Epithelial cell of esophagus (primary cell): ENCODE results near the gene ZNF536.
"Not testable (repeated sequence)": the region's sequence is repeated elsewhere in the genome, so short reads cannot be mapped to it uniquely, and the experiment has no call there.

Experiments
- DNase-seq: peaks from one replicate; pipeline ENCODE4 v3.0.0; 2010; ENCODE audit warnings: low read depth
- H3K4me3 ChIP-seq: 2 replicates; pipeline ENCODE4 v1.5.1; 2011; ENCODE audit warnings: mild to moderate bottlenecking, low read length, control low read depth
- TF ChIP-seq, protein P1 (sequence below): IDR thresholded peaks from 2 replicates; pipeline ENCODE4 v1.5.1; 2011; ENCODE audit warnings: low read depth, mild to moderate bottlenecking, low read length, control low read depth, inconsistent platforms; ENCODE audit not compliant: insufficient read depth; ENCODE audit errors: missing control alignments

ZNF536 gene

DNA sequence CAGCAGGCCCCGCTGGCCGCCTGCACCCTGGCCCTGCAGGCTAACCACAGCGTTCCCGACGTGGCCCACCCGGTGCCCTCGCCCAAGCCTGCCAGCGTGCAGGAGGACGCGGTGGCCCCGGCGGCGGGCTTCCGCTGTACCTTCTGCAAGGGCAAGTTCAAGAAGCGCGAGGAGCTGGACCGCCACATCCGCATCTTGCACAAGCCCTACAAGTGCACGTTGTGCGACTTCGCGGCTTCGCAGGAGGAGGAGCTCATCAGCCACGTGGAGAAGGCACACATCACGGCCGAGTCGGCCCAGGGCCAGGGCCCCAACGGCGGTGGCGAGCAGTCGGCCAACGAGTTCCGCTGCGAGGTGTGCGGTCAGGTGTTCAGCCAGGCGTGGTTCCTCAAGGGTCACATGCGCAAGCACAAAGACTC is 72.1 kb downstream of the ZNF536 start:
- DNase-seq, result no peak

DNA sequence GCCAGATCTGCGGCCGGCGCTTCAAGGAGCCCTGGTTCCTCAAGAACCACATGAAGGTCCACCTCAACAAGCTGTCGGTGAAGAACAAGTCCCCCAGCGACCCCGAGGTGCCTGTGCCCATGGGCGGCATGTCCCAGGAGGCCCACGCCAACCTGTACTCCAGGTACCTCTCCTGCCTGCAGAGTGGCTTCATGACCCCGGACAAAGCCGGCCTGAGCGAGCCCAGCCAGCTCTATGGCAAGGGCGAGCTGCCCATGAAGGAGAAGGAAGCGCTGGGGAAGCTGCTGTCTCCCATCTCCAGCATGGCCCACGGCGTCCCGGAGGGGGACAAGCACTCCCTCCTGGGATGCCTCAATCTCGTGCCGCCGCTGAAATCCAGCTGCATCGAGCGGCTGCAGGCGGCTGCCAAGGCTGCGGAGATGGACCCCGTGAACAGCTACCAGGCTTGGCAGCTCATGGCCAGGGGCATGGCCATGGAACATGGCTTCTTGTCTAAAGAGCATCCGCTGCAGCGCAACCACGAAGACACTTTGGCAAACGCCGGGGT is 72.6 kb downstream of the ZNF536 start:
- TF ChIP-seq, protein P1, sequence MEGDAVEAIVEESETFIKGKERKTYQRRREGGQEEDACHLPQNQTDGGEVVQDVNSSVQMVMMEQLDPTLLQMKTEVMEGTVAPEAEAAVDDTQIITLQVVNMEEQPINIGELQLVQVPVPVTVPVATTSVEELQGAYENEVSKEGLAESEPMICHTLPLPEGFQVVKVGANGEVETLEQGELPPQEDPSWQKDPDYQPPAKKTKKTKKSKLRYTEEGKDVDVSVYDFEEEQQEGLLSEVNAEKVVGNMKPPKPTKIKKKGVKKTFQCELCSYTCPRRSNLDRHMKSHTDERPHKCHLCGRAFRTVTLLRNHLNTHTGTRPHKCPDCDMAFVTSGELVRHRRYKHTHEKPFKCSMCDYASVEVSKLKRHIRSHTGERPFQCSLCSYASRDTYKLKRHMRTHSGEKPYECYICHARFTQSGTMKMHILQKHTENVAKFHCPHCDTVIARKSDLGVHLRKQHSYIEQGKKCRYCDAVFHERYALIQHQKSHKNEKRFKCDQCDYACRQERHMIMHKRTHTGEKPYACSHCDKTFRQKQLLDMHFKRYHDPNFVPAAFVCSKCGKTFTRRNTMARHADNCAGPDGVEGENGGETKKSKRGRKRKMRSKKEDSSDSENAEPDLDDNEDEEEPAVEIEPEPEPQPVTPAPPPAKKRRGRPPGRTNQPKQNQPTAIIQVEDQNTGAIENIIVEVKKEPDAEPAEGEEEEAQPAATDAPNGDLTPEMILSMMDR, result no peak
- no peak for DNase-seq
- no peak overlapping the region for H3K4me3 ChIP-seq

More for the DNA sequence above, 72.1 kb downstream of the ZNF536 start:
- TF ChIP-seq, protein P1, result no peak
- H3K4me3 ChIP-seq, result no peak overlapping the region

DNA sequence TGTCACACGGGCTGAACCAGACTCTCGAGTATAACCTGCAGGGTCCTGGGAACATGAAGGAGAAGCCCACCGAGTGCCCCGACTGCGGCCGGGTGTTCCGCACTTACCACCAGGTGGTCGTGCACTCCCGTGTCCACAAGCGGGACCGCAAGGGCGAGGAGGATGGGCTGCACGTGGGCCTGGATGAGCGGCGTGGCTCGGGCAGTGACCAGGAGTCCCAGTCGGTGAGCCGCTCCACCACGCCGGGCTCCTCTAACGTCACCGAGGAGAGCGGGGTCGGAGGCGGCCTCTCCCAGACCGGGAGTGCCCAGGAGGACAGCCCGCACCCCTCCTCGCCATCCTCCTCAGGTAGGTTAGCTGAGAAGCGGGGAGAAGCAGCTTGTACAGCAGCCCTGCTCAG is 73.2 kb downstream of the ZNF536 start:
- DNase-seq, result no peak

DNA sequence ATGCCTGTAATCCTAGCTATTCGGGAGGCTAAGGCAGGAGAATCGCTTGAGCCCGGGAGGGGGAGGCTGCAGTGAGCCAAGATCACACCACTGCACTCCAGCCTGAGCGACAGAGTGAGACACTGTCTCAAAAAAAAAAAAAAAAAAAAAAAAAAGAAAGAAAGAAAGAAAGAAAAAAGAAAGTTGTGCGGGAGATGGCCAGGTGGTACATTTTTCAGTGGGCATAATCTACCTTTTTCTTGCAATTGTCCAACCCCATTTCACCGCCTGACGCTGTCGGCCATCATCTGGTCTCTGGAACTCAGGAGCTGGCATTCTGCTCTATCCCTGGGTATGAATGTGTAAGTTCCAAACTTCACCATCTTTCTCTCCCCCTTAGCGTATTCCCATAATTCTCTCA is 73.9 kb downstream of the ZNF536 start:
- not testable (repeated sequence) for H3K4me3 ChIP-seq, DNase-seq

More for the DNA sequence above, 73.2 kb downstream of the ZNF536 start:
- no peak overlapping the region for H3K4me3 ChIP-seq
- TF ChIP-seq, protein P1, result no peak

DNA sequence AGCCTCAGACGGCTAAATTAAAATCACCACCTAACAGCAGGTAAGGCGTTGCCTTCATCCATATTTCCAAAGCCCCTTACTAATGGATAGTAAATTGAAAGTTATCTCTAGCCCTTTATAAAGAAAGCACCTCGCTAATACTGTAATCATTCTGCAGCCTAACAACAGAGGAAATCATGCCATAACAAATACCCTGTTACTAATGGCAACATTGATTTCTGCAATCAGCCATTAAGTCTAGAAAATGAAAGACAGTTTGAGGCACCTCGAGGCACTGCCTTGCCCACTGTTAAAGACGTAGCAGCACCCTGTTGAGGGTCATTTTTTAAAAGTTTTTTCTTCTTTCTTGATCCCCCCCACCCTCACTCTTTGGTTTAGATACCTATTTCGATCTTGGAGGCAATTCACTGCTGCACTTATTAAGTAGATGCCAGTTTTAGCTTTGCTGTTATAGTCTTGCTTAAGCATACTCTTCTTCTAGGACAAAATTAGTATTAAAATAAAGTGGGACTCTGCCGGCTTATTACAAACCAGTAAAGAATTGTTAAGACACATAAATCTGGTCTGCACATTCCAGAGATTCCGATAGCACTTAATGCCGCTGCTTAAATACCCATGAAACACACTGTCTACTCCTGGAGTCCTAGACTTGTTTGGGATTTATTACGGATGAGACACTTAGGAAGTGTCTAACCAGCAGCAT is 74.8 kb downstream of the ZNF536 start:
- TF ChIP-seq, protein P1, result no peak
- no peak overlapping the region for H3K4me3 ChIP-seq
- no peak for DNase-seq

DNA sequence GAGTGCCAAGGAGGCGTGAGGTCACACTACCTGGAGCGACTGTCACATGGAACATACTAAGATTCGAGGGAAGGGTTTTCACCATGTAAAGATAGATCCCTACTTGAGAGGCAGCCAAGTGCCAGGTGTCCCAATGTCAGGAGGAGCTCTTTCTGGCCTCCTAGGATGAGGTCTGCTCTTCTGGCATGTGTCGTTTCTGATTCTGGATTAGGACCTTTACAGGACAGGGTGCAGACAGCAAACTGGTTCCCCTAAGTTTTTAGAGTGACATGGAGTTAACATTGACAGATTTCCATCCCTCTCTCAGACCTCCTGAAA is 75.3 kb downstream of the ZNF536 start:
- TF ChIP-seq, protein P1, result no peak
- H3K4me3 ChIP-seq, result no peak overlapping the region
- DNase-seq, result no peak

DNA sequence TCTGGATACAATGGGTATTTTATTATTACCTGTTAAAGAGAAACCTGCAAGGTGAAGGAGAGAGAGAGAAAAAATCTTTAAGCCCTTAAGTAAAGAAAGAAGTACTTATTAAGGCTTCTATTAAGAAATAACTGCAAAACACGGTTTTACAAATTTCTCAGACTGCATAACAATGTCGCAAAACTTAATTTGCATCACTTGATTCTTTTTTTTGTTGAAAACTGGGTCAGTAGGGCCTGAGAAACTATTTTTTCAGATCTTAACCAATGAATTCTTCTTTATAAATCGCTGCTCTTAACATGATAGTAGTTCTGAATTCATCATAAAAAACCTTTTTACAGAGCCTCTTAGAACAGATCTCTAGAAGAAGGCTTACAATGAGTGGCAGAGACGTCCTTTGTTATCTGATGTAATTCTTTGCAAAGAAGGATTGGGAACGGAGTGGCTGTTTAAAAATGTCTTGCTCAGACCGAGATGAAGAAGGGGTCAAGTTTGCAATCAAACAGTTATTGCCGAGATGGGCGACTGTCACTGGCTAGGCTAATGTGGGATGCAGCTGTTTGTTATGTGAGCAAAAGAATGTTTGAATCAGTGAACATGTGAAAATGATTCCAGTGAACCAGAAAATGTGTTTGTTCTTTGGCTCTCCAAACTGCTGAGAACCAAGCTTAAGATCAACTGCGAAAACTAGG is 76.3 kb downstream of the ZNF536 start:
- TF ChIP-seq, protein P1, result no peak
- DNase-seq, result no peak
- no peak overlapping the region for H3K4me3 ChIP-seq
